ENCODE data around the gene GPRASP3. TPM values are rescaled to one million over a fixed set of nuclear protein-coding genes. Genes with fewer than 3 reads are reported as not detected.

Gene GPRASP3
- total RNA-seq, 4 donors from 2014 or later, result 3.7 to 6.9 (median 4.6) TPM

- intact Hi-C loops (cut with DNase I), result no loop called here
- 36% methylated on average over 45 of the region's 61 CpGs for WGBS
- DNase-seq (ENCODE audit: extremely low spot score), result no peak
- peak overlapping the region; percentile 56 to 65 (median 56) for H3K4me3 ChIP-seq
- no peaks in the 10 kb centered on the region for H3K27me3 ChIP-seq
- peaks cover 0 to 8% (median 6%) of the 10 kb centered on the region in 4 donors for H3K4me1 ChIP-seq
- H3K9me3 ChIP-seq, result no peaks in the 10 kb centered on the region
- H3K27ac ChIP-seq (replicated peaks in 1 of 4), result peak overlapping the region in 2 of 4 donors; percentile 10 to 46
- H3K36me3 ChIP-seq, result no peaks in the 10 kb centered on the region
- TF ChIP-seq POLR2AphosphoS5 (IDR thresholded peaks at IDR 0.05) (no peak), POLR2A (IDR thresholded peaks at IDR 0.05; ENCODE audit: low read depth) (no peak), CTCF (IDR thresholded peaks at IDR 0.05) (no peak), EP300 (IDR thresholded peaks at IDR 0.05) (no peak)
Observed at GRCh38 chrX:102745857-102746584, 25.5 kb downstream of the GPRASP3 start.

GRCh38 chrX:102765217-102765616, 44.7 kb downstream of the GPRASP3 start:
- DNase-seq (ENCODE audit: extremely low spot score), result no peak
- Histone ChIP-seq H3K4me1 (peaks cover 4 to 6% (median 6%) of the 10 kb centered on the region in 4 donors), H3K27ac (replicated peaks in 1 of 4) (peak overlapping the region; percentile 21 to 53 (median 36)), H3K9me3 (no peaks in the 10 kb centered on the region), H3K27me3 (no peaks in the 10 kb centered on the region), H3K4me3 (no peak overlapping the region), H3K36me3 (no peaks in the 10 kb centered on the region)
- TF ChIP-seq POLR2A (IDR thresholded peaks at IDR 0.05; ENCODE audit: low read depth) (no peak), POLR2AphosphoS5 (IDR thresholded peaks at IDR 0.05) (no peak), CTCF (IDR thresholded peaks at IDR 0.05) (no peak), EP300 (IDR thresholded peaks at IDR 0.05) (no peak)
- intact Hi-C loops (cut with DNase I), result no loop called here
- 30% methylated on average over 2 of the region's 2 CpGs for WGBS

DNA sequence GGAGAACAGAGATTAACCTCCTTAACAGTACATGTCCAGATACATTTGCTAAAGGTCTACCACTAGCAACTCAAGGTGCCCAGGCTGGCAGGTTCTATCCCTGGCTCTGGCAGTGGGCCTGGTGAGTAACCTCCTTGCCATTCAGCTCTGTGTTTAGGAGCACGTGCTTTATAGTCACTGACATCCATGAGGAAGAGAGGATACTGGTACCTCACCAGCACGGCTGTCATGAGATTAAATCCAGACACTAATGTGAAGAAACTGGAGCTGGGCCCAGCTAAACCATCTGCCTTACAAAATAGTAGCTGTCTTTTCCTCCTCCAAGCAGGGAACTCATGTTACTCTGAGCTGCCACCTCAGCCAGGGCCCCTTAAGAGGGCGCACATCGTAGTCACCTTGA, 45.3 kb downstream of the GPRASP3 start:
- Histone ChIP-seq H3K36me3 (no peaks in the 10 kb centered on the region), H3K4me3 (no peak overlapping the region), H3K27ac (replicated peaks in 1 of 4) (peak overlapping the region; percentile 21 to 53 (median 36)), H3K4me1 (peaks cover 6 to 8% (median 7%) of the 10 kb centered on the region in 4 donors), H3K9me3 (no peaks in the 10 kb centered on the region), H3K27me3 (no peaks in the 10 kb centered on the region)
- TF ChIP-seq POLR2A (IDR thresholded peaks at IDR 0.05; ENCODE audit: low read depth), result no peak
- no peak for TF ChIP-seq EP300 (IDR thresholded peaks at IDR 0.05)
- TF ChIP-seq CTCF (IDR thresholded peaks at IDR 0.05), result no peak
- TF ChIP-seq POLR2AphosphoS5 (IDR thresholded peaks at IDR 0.05), result peak; percentile 26 to 66
- intact Hi-C loops (cut with DNase I), result no loop called here
- WGBS, result 49% methylated on average over 4 of the region's 4 CpGs
- no peak for DNase-seq (ENCODE audit: extremely low spot score)

GRCh38 chrX:102767287-102767686, 46.7 kb downstream of the GPRASP3 start:
- WGBS, result 76% methylated on average over 1 of the region's 1 CpG

More at GRCh38 chrX:102767287-102767686, 46.7 kb downstream of the GPRASP3 start:
- H3K27me3 ChIP-seq, result no peaks in the 10 kb centered on the region
- DNase-seq (ENCODE audit: extremely low spot score), result no peak
- TF ChIP-seq EP300 (IDR thresholded peaks at IDR 0.05), result no peak
- TF ChIP-seq CTCF (IDR thresholded peaks at IDR 0.05), result no peak
- no peak for TF ChIP-seq POLR2A (IDR thresholded peaks at IDR 0.05; ENCODE audit: low read depth)
- TF ChIP-seq POLR2AphosphoS5 (IDR thresholded peaks at IDR 0.05), result no peak
- H3K27ac ChIP-seq (replicated peaks in 1 of 4), result no peak overlapping the region
- no peak overlapping the region for H3K4me3 ChIP-seq
- no peaks in the 10 kb centered on the region for H3K9me3 ChIP-seq
- intact Hi-C loops (cut with DNase I), result no loop called here
- peaks cover 6 to 8% (median 7%) of the 10 kb centered on the region in 4 donors for H3K4me1 ChIP-seq
- H3K36me3 ChIP-seq, result no peaks in the 10 kb centered on the region

Measured in esophagus muscularis mucosa (tissue), 4 donors.